Gastrocnemius medialis (tissue), 4 donors: ENCODE data around the gene SLC29A2. TPM values are rescaled to one million over a fixed set of nuclear protein-coding genes. Genes with fewer than 3 reads are reported as not detected.

Experiments
- ATAC-seq, 2 donors: fragments of 150-250 bp; one replicate each; pipeline ENCODE4 v1.9.1; 2016
- DNase-seq, 2 donors: peaks; one replicate each; pipeline ENCODE4 v3.0.0-alpha.2; 2019
- H3K27ac ChIP-seq, 4 donors: fragments of 200-600 bp; sonication (generic); 1 replicate in 1 of 4; 2 replicates in 3 of 4; pipeline ENCODE4 v1.5.1; 2016 to 2018; ENCODE audit warnings: mild to moderate bottlenecking in 2 of 4, moderate library complexity in 1 of 4
- H3K27me3 ChIP-seq, 3 donors: fragments of 200-600 bp; sonication (generic) in 2 of 3; 1 replicate in 1 of 3; 2 replicates in 2 of 3; pipeline versions ENCODE4 v1.5.1 to v1.6.0; 2016 to 2019; ENCODE audit warnings: mild to moderate bottlenecking in 1 of 3, moderate library complexity in 1 of 3
- H3K36me3 ChIP-seq, 2 donors: fragments of 200-600 bp; sonication (generic) in 1 of 2; one replicate each; pipeline ENCODE4 v1.5.1; 2017 to 2018
- H3K4me1 ChIP-seq, 2 donors: fragments of 200-600 bp; sonication (generic) in 1 of 2; one replicate each; pipeline ENCODE4 v1.5.1; 2016 to 2017; ENCODE audit warnings: mild to moderate bottlenecking in 2 of 2
- H3K4me3 ChIP-seq, 4 donors: fragments of 200-600 bp; sonication (generic) in 3 of 4; 1 replicate in 1 of 4; 2 replicates in 3 of 4; pipeline ENCODE4 v1.5.1; 2016 to 2019; ENCODE audit warnings: mild to moderate bottlenecking in 2 of 4
- H3K9me3 ChIP-seq, 3 donors: fragments of 200-600 bp; sonication (generic) in 2 of 3; 1 replicate in 1 of 3; 2 replicates in 2 of 3; pipeline ENCODE4 v1.5.1; 2016 to 2019
- CTCF ChIP-seq, 5 experiments: fragments of 450-650 bp in 3 of 5; fragments of 200-600 bp in 2 of 5; sonication (generic) in 2 of 5; IDR thresholded peaks in 4 of 5; conservative IDR thresholded peaks in 1 of 5; 1 replicate in 4 of 5; 2 replicates in 1 of 5; pipeline ENCODE4 v1.5.1; 2016 to 2019; ENCODE audit warnings: antibody characterized with exemption in 5 of 5, mild to moderate bottlenecking in 3 of 5, moderate library complexity in 3 of 5
- POLR2A ChIP-seq, 2 donors: fragments of 450-650 bp; IDR thresholded peaks; one replicate each; pipeline ENCODE4 v1.6.1; 2017; ENCODE audit warnings: antibody characterized with exemption in 2 of 2, mild to moderate bottlenecking in 2 of 2, moderate library complexity in 2 of 2
- in situ Hi-C, 4 donors: fragments of 200-750 bp; cut with MboI; loops; one replicate each; pipeline versions ENCODE4 v1.15.0 to v1.8.0; 2017; ENCODE audit warnings: low sequenced_read_pairs in 4 of 4
- intact Hi-C: fragments of 100-400 bp; cut with DNase I; formaldehyde crosslinking; loops from one replicate; pipeline ENCODE4 v1.15.1; 2023; ENCODE audit warnings: low total_unique reads
- total RNA-seq, 4 donors: library from RNA; depleted of rRNA; stranded (reverse); fragments of >200 nt; gene quantifications; one replicate each; pipeline versions ENCODE4 v1.1.0 to v1.2.3, GENCODE V29; 2016

The SLC29A2 gene
- total RNA-seq, 4 donors from 2014 or later: 39.2 to 106 (median 70.6) TPM

GRCh38 chr11:66317322-66317722 is 54.2 kb downstream of the SLC29A2 start:
- intact Hi-C loops (no loop called here), in situ Hi-C loops (no loop called here)
- H3K27ac ChIP-seq: peak overlapping the region; percentile 72 to 84 (median 80)
- H3K36me3 ChIP-seq: no peaks in the 10 kb centered on the region
- H3K9me3 ChIP-seq: no peaks in the 10 kb centered on the region
- DNase-seq (no peak), ATAC-seq (no peak)
- H3K4me1 ChIP-seq: peaks cover 9 to 10% of the 10 kb centered on the region in 2 donors
- peaks cover 5 to 14% (median 12%) of the 10 kb centered on the region in 3 donors for H3K27me3 ChIP-seq
- no peak for TF ChIP-seq POLR2A (IDR thresholded peaks at IDR 0.05)
- no peak for TF ChIP-seq CTCF (IDR thresholded peaks at IDR 0.05 in 4 of 5, conservative IDR thresholded peaks at IDR 0.05 in 1 of 5)
- H3K4me3 ChIP-seq: peak overlapping the region; percentile 44 to 68 (median 50)

GRCh38 chr11:66316849-66317251 is 54.7 kb downstream of the SLC29A2 start, which contains the start of gene CD248:
Gene CD248 (minus strand): TSS chr11:66317044. CDS start chr11:66317027, 17 bp downstream.
- no peak for TF ChIP-seq CTCF (IDR thresholded peaks at IDR 0.05 in 4 of 5, conservative IDR thresholded peaks at IDR 0.05 in 1 of 5)
- TF ChIP-seq POLR2A (IDR thresholded peaks at IDR 0.05): peak in 1 of 2 donors; percentile 55
- in situ Hi-C loops (no loop called here), intact Hi-C loops (no loop called here)
- Histone ChIP-seq H3K4me1 (peaks cover 7% of the 10 kb centered on the region in 2 donors), H3K27me3 (peaks cover 5 to 14% (median 12%) of the 10 kb centered on the region in 3 donors), H3K4me3 (peak within 1 kb of the TSS; percentile 44 to 68 (median 50)), H3K9me3 (no peaks in the 10 kb centered on the region), H3K36me3 (no peaks in the 10 kb centered on the region), H3K27ac (peak within 1 kb of the TSS; percentile 72 to 84 (median 80))
- ATAC-seq (no peak), DNase-seq (peak in 1 of 2 donors; percentile 48)

GRCh38 chr11:66315921-66316811 is 55.4 kb downstream of the SLC29A2 start:
- H3K27me3 ChIP-seq: peaks cover 5 to 14% (median 12%) of the 10 kb centered on the region in 3 donors
- TF ChIP-seq POLR2A (IDR thresholded peaks at IDR 0.05) (no peak), CTCF (IDR thresholded peaks at IDR 0.05 in 4 of 5, conservative IDR thresholded peaks at IDR 0.05 in 1 of 5) (no peak)
- H3K4me3 ChIP-seq: peak overlapping the region; percentile 44 to 68 (median 50)
- no peak for ATAC-seq
- H3K27ac ChIP-seq: peak overlapping the region; percentile 72 to 84 (median 80)
- H3K4me1 ChIP-seq: peaks cover 6 to 7% of the 10 kb centered on the region in 2 donors
- no peak for DNase-seq
- no peaks in the 10 kb centered on the region for H3K36me3 ChIP-seq
- in situ Hi-C loops: no loop called here
- intact Hi-C loops: no loop called here
- H3K9me3 ChIP-seq: no peaks in the 10 kb centered on the region

GRCh38 chr11:66315498-66315885 is 56.1 kb downstream of the SLC29A2 start:
- Histone ChIP-seq H3K9me3 (no peaks in the 10 kb centered on the region), H3K4me3 (peak overlapping the region; percentile 44 to 68 (median 50)), H3K36me3 (no peaks in the 10 kb centered on the region), H3K27me3 (peaks cover 5 to 14% (median 12%) of the 10 kb centered on the region in 3 donors), H3K4me1 (peaks cover 6 to 7% of the 10 kb centered on the region in 2 donors), H3K27ac (peak overlapping the region; percentile 72 to 84 (median 80))
- ATAC-seq (no peak), DNase-seq (no peak)
- TF ChIP-seq CTCF (IDR thresholded peaks at IDR 0.05 in 4 of 5, conservative IDR thresholded peaks at IDR 0.05 in 1 of 5) (no peak), POLR2A (IDR thresholded peaks at IDR 0.05) (no peak)
- in situ Hi-C loops (no loop called here), intact Hi-C loops (no loop called here)
